ENCODE data around the gene BLOC1S1.

BLOC1S1 gene

DNA sequence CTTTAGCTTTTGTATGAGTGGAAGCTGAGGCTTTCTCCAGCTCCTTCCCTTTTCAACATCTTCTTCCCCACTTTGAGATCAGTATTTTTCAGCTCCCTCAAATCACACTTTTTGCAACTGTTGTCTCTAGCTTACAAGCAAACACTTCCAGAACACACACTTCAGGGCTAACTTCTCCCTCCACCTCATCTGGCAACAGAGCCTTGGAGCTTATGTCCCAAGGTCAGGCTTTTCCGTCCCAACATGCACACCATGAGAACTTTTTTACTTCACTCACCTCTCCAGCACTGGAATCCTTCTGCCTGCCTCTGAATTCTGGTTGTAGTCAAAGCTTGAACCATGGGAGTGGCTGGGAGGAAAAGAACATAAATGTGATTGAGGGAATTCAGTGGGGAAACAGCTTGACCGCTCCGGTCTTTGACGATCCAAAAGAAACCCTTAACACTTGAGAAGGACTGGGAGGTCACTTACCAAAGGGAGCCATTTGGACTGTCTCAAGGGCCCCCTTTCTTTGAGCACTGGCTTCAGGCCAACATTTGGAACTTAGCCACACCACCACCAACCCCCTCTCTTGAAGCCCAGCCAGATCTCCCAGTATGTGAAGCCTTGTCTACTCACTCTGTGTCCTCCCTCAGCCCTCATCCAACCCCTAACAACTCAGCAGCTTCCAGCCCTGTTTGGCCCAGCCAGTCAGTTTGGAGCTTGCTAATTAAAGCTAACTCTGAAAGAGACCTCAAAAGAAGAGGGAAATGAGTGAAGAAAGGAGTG is 3.9 kb upstream of the BLOC1S1 start:
- DNase-seq (ENCODE audit: low spot score): no peak

GRCh38 chr12:55712700-55713415 is 3.0 kb upstream of the BLOC1S1 start:
- no peak for DNase-seq (ENCODE audit: low spot score)

GRCh38 chr12:55713721-55714120 is 2.1 kb upstream of the BLOC1S1 start:
- no peak for DNase-seq (ENCODE audit: low spot score)

- no peak for DNase-seq (ENCODE audit: low spot score)
These were observed 579 bp upstream of the BLOC1S1 start for GRCh38 chr12:55715169-55715764.

GRCh38 chr12:55716582-55716957 is 724 bp downstream of the BLOC1S1 start:
- no peak for DNase-seq (ENCODE audit: low spot score)

GRCh38 chr12:55717011-55718007 is 1.5 kb downstream of the BLOC1S1 start:
- no peak for DNase-seq (ENCODE audit: low spot score)

GRCh38 chr12:55718015-55718414 is 2.2 kb downstream of the BLOC1S1 start:
- DNase-seq (ENCODE audit: low spot score): no peak

GRCh38 chr12:55718624-55719275 is 2.9 kb downstream of the BLOC1S1 start:
- DNase-seq (ENCODE audit: low spot score): no peak

- DNase-seq (ENCODE audit: low spot score): no peak
These were observed 3.5 kb downstream of the BLOC1S1 start for GRCh38 chr12:55719371-55719770.

DNA sequence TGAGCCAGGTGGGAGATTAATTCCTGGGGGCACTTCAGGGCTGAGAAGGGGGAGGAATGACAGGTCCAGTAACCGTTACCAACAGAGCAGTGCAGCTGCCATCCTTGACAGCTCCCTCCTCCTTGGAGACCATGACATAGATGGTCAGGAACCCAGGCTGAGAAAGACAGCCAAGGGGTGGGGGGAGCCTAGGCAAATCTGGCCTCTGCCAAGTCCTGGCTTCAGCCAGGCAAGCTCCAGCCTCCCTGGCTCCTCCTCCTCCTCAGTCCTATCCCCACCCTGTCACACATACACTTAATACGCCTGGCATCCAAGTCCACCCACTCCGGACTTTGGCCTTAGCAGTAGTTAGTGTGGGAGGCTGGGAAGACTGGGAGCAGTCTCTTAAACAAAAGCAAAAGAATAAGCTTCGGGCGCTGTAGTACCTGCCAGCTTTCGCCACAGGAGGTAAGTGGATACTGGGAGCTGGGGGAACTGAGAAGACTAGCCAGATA is 4.3 kb downstream of the BLOC1S1 start, which contains the start of gene RDH5:
RDH5 (plus strand) TSS at position 323 of the 494 bp plus-strand sequence. CDS start 792 bp downstream, outside the sequence.
- DNase-seq (ENCODE audit: low spot score): peak; percentile 69

- DNase-seq (ENCODE audit: low spot score): peak; percentile 88
These were observed 5.1 kb downstream of the BLOC1S1 start for GRCh38 chr12:55720894-55721444.

GRCh38 chr12:55721601-55722213 is 5.9 kb downstream of the BLOC1S1 start:
- DNase-seq (ENCODE audit: low spot score): no peak

DNA sequence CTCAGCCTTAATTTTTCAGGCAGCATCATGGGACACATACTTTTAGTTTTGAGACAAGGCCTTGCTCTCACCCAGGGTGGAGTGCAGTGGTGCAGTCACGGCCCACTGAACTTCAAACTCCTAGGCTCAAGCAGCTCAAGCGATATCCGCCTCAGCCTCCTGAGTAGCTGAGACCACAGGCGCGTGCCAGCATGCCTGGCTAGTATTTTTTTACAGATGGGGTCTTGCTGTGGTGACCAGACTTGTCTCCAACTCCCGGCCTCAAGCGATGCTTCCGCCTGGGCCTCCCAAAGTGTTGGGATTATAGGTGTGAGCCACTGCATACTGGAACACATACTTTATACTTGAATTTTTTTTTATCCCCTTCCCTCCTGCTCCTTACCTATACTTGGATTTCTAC is 7.1 kb downstream of the BLOC1S1 start:
- DNase-seq (ENCODE audit: low spot score): no peak

DNA sequence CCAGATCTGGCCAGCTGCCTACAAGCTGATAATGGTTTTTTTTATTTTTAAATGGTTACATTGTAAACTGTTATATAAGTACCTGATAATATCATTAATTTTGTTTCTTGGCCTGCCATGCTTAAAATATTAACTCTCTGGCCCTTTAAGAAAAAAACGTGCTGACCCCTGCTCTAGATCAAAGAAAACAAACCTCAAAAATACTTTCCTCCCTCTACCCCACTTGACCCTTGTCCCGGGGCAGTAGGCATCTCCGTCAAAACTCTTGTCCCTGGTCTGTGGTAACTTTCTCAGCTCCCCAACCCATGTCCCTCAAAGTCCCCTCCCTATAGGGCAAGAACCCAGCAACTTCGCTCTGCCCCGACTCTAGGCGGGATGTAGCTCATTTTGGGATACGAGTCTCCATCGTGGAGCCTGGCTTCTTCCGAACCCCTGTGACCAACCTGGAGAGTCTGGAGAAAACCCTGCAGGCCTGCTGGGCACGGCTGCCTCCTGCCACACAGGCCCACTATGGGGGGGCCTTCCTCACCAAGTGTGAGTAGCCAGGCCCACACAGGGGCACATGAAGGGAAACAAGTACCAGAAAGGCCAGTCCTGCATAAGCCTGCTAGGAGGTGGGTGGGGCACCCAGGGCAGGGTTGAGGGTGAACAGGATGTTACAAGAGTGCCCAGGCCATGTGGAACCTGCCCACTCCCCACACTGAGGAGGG is 7.8 kb downstream of the BLOC1S1 start:
- DNase-seq (ENCODE audit: low spot score): no peak

GRCh38 chr12:55724226-55724939 is 8.5 kb downstream of the BLOC1S1 start:
- DNase-seq (ENCODE audit: low spot score): peak; percentile 85

DNA sequence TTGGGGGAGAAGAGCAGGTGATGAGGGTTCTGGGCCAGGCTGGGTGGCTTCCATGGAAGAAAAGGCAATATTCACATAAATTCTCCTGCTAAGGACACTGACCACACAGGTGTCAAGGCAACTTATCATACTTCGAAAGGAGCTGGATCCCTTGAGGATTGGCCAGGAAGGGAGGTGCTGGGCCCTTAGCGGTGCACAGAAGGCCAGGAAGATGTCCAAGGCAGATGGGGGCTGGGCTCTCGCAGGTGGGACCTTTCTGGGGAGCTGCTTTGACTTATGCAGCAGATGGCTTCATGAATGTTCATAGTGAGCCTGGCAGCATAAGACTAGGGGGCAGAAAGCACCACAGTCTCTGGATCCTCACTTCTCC is 9.1 kb downstream of the BLOC1S1 start:
- no peak for DNase-seq (ENCODE audit: low spot score)

- no peak for DNase-seq (ENCODE audit: low spot score)
These were observed 9.7 kb downstream of the BLOC1S1 start for GRCh38 chr12:55725556-55725955.

- DNase-seq (ENCODE audit: low spot score): no peak
These were observed 11.1 kb downstream of the BLOC1S1 start for GRCh38 chr12:55726971-55727370.

GRCh38 chr12:55727643-55728185 is 11.9 kb downstream of the BLOC1S1 start:
- DNase-seq (ENCODE audit: low spot score): no peak

Measured in Ammon's horn (tissue), 1 donor.